Mesothelial cell of epicardium (in vitro differentiated cells): ENCODE data around the gene SLAMF6. TPM values are rescaled to one million over a fixed set of nuclear protein-coding genes. Genes with fewer than 3 reads are reported as not detected.

Experiments
- DNase-seq, 2 experiments: peaks; one replicate each; pipeline ENCODE4 v3.0.0; 2021; ENCODE audit warnings: low spot score in 2 of 2; ENCODE audit not compliant: unreplicated experiment in 2 of 2
- H3K27ac Mint-ChIP-seq: 2 replicates; pipeline ENCODE4 v1.8.0; 2021; ENCODE audit warnings: mixed read lengths
- H3K27me3 Mint-ChIP-seq: 2 replicates; pipeline ENCODE4 v1.8.0; 2021; ENCODE audit warnings: low read depth, mixed read lengths
- H3K36me3 Mint-ChIP-seq: 2 replicates; pipeline ENCODE4 v1.8.0; 2021; ENCODE audit warnings: mixed read lengths
- H3K4me1 Mint-ChIP-seq: 2 replicates; pipeline ENCODE4 v1.8.0; 2021; ENCODE audit warnings: mixed read lengths
- H3K4me3 Mint-ChIP-seq: 2 replicates; pipeline ENCODE4 v1.8.0; 2021; ENCODE audit warnings: mild to moderate bottlenecking, moderate library complexity, mixed read lengths
- H3K9me3 Mint-ChIP-seq: 2 replicates; pipeline ENCODE4 v1.8.0; 2021; ENCODE audit warnings: mixed read lengths
- total RNA-seq: library from RNA; stranded (reverse); gene quantifications from 3 replicates; pipeline ENCODE4 v1.2.1, GENCODE V29; 2021
- TF ChIP-seq, protein P1 (sequence below): fragments of 200-600 bp; sonication (generic); IDR thresholded peaks from one replicate; pipeline ENCODE4 v1.5.0; 2021; ENCODE audit warnings: antibody characterized with exemption; ENCODE audit not compliant: unreplicated experiment

The SLAMF6 gene
- total RNA-seq, 1 donor from 2014 or later: not detected

DNA sequence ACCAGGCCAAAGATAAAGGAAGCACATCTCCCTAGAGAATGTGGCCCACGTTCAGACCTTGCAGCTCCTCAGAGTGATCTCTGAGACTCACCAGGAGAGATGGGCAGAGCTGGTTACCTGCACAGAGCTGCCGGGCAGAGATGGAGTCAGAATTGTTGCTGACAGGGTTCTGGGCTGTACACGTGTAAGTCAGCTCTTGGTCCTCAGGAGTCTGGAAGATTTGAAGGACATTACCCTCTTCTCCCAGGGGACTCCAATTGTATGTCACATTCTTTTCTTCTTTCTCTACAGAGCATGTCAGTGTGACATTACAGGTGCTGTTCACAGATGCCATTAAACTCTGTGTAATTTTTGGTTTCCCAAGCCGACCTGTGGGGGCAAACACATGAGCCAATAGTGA lies 30.7 kb upstream of the SLAMF6 start:
- TF ChIP-seq, protein P1, sequence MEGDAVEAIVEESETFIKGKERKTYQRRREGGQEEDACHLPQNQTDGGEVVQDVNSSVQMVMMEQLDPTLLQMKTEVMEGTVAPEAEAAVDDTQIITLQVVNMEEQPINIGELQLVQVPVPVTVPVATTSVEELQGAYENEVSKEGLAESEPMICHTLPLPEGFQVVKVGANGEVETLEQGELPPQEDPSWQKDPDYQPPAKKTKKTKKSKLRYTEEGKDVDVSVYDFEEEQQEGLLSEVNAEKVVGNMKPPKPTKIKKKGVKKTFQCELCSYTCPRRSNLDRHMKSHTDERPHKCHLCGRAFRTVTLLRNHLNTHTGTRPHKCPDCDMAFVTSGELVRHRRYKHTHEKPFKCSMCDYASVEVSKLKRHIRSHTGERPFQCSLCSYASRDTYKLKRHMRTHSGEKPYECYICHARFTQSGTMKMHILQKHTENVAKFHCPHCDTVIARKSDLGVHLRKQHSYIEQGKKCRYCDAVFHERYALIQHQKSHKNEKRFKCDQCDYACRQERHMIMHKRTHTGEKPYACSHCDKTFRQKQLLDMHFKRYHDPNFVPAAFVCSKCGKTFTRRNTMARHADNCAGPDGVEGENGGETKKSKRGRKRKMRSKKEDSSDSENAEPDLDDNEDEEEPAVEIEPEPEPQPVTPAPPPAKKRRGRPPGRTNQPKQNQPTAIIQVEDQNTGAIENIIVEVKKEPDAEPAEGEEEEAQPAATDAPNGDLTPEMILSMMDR: no peak
- peaks cover 32% of the 10 kb centered on the region for H3K27me3 Mint-ChIP-seq
- peaks cover 2% of the 10 kb centered on the region for H3K4me1 Mint-ChIP-seq
- H3K36me3 Mint-ChIP-seq: no peaks in the 10 kb centered on the region
- H3K27ac Mint-ChIP-seq: no peak overlapping the region
- H3K4me3 Mint-ChIP-seq: no peak overlapping the region
- DNase-seq: no peak
- H3K9me3 Mint-ChIP-seq: peaks cover 3% of the 10 kb centered on the region

DNA sequence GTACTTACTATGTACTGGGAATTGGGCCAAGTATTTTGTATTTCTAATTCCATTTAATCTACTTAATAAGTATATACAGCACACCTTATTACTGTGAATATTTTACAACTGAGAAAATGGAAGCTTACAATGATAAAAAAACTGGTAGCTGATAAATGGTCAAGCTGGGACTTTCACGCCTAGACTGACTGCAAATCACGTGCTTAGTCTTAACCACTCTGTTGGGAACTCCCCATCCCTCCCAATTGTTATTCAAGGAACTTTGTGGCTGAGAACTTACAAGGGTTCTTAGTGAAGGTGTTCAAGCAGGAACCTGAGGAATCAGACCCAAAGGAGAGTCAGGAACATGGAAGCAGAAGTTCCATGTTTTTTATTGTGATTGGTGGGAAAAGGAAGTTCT lies 29.4 kb upstream of the SLAMF6 start:
- TF ChIP-seq, protein P1: no peak
- Mint-ChIP-seq H3K27ac (no peak overlapping the region), H3K4me1 (peaks cover 2% of the 10 kb centered on the region), H3K9me3 (no peaks in the 10 kb centered on the region), H3K36me3 (no peaks in the 10 kb centered on the region), H3K4me3 (no peak overlapping the region), H3K27me3 (peaks cover 28% of the 10 kb centered on the region)
- no peak for DNase-seq

DNA sequence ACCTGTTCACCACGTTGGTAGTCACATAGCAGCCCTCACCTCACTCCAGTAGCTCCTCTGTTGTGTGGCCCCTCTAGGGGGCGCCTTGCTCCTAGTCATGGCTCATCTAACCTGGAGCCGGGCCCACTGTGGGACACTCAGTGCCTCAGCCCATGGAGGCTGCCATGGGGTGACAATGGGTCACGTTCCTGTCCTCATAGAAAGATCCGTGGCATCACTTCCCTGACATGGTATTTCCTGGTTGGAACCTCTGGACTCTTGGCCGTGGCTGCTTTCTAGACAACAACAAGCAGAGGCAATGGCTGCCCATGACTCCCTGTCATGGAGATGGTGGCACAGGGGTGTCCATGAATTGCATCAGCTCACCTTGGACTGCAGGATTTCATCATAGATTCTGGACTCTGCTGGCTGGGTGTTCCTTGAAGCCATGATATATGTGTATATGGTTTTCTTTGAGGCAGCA lies 27.5 kb upstream of the SLAMF6 start:
- no peaks in the 10 kb centered on the region for H3K36me3 Mint-ChIP-seq
- H3K4me1 Mint-ChIP-seq: peaks cover 2% of the 10 kb centered on the region
- H3K27ac Mint-ChIP-seq: no peak overlapping the region
- H3K27me3 Mint-ChIP-seq: peaks cover 23% of the 10 kb centered on the region
- TF ChIP-seq, protein P1: no peak
- H3K4me3 Mint-ChIP-seq: no peak overlapping the region
- no peak for DNase-seq
- H3K9me3 Mint-ChIP-seq: no peaks in the 10 kb centered on the region

DNA sequence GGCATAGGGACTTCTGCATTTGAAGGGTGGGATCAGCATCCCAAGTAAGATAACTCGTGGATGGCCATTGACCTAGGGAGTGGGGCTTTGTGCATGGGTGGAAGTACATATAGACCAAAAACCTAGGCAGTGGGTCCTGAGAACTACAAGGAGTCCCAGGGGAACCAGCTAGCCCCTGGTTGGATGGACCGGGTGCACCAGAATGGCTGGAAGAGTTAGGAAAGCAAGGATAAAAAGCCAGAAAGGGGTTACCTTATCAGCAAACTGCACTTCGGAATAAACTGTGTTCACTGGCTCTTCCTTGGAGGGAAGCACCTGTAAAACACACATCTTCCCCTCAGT lies 26.6 kb upstream of the SLAMF6 start:
- H3K27me3 Mint-ChIP-seq: peaks cover 21% of the 10 kb centered on the region
- TF ChIP-seq, protein P1: no peak
- H3K4me1 Mint-ChIP-seq: peaks cover 2% of the 10 kb centered on the region
- H3K9me3 Mint-ChIP-seq: no peaks in the 10 kb centered on the region
- no peak overlapping the region for H3K27ac Mint-ChIP-seq
- no peak for DNase-seq
- H3K36me3 Mint-ChIP-seq: no peaks in the 10 kb centered on the region
- H3K4me3 Mint-ChIP-seq: no peak overlapping the region

DNA sequence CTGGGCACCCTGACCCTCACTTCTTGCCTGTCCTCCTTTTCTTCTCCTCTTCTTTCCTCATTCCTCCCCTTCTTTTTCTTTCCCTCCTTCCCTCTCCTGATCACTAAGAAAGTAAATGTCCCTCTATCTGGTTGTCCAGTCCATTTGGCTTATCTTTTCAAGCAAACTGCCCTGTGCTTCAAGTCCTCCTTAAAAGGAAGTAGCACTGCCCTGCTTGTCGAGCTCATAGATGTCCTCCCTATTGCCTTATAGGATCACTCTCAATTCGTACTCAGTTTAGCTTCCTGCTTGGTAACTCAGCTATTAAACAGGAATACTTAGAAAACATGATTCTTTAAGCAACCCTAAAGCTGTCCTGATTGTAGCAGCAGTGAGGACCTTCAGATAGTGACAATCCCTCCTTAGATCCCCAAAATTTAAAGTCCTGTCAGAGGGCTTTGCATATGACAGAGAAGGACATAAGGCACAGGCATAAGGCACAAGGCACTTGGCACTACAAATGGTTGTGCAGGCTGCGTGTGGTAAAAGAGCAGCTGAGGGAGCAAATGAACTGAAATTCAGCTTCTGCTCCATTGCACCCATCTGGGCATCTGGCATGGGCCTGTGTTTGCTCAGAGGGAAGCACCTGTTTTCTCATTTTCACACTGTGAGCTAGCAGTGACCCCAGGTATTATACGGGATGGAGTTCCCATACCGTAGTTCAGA lies 26.1 kb upstream of the SLAMF6 start:
- peaks cover 2% of the 10 kb centered on the region for H3K4me1 Mint-ChIP-seq
- no peak overlapping the region for H3K4me3 Mint-ChIP-seq
- no peak for DNase-seq
- no peaks in the 10 kb centered on the region for H3K36me3 Mint-ChIP-seq
- H3K27me3 Mint-ChIP-seq: peaks cover 19% of the 10 kb centered on the region
- no peaks in the 10 kb centered on the region for H3K9me3 Mint-ChIP-seq
- H3K27ac Mint-ChIP-seq: no peak overlapping the region
- TF ChIP-seq, protein P1: no peak
